GM19239 (cell line): ENCODE measurements around the gene CHTF18.

Source experiments
- DNase-seq: peaks from one replicate; pipeline ENCODE4 v3.0.0; 2011; ENCODE audit warnings: low spot score; ENCODE audit not compliant: insufficient read length
- FAIRE-seq: peaks from 2 replicates; lab custom pipeline; 2011; peaks lifted over from hg19 to GRCh38; lab: Jason Lieb, UNC

Gene CHTF18

DNA sequence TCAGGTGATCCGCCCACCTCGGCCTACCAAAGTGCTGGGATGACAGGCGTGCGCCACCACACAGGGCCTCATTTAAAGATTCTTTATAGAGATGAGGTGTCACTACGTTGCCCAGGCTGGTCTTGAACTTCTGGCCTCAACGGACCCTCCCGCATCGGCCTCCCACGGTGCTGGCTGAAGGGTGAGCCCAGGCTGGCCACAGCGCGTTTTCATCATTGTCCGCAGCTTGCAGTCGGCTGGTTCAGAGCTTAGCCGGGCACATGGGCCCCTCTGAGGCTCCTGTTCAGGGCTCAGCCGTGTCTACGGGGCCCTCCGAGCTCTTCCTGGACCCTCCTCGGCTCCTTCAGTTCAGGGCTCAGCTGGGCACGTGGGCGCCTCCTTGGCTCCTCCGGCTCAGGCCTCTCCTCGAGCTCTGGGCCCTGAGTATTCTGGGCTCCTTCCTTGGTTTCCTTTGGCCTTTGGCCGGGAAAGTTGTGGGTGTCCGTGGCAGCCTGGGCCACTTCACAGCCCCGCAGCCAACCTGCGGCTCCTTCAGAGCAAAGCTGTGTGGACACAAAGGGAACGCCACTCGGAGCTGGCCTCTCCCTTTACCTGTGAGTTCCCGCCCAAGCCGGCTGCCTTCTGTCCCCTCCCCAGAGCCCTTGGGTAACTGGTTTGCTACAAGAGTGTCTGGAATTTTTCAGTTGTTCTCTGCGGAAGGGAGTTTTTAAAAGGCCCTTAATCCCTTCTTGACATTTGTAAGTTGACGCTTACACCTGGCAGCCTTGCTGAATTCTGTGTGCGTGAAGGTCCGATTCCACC, 29.1 kb upstream of the CHTF18 start:
- no peak for FAIRE-seq

DNA sequence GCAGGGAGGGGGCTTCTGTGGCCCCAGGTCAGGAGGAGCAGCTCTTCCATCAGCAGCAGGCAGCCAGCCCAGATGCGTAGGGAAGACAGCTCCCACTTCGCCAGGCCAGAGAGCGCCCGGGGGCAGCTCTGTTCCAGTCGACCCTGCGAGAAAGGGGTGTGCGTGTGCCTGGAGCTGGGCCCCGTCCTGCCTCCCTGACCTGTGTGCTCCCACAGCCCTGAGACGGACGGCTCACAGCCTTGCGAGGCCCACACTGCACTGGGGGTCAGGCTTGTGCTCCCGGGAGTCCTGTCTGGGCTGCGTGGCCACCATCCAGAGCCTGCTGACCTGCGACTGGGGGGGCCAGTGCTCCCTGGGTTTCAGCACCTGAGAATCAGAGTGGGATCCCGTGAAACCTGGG, 28.4 kb upstream of the CHTF18 start:
- FAIRE-seq (no peak), DNase-seq (no peak)

More for the DNA sequence above, 29.1 kb upstream of the CHTF18 start:
- DNase-seq, result no peak

DNA sequence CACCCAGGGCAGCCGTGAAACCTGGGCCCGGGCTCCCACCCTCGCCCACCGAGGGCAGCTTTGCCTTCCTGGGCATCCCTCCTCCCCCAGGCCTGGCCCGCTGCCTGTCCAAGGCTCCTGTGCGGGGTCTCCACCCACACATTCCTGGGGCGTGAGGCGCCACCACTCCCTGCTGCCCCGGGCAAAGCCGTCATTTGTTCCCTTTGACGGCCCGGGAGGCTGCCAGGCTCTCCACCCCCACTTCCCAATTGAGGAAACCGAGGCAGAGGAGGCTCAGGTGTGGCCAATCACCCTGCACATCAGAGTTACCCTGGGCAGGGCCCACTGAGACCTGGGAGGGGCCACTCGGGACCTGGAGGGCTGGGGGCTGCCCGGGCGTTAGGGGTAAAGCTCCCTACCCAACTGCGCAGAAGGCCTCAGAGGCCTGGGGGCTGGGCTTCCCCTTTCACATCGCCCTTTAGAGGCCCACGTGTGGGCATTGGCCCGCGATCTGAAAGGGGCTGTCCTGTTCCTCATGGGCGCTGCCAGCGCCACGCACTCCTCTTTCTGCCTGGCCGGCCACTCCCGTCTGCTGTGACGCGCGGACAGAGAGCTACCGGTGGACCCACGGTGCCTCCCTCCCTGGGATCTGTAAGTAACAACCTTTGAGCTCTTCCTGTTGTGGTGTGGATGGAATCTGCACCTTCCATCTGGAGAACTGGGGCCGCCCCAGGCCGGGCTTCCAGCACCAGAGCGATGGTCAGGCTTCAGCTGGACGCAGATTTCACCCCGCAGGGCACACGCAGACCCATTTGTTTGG, 27.7 kb upstream of the CHTF18 start, which contains the start of gene MSLN:
Gene MSLN, plus strand, starts transcription at position 190 of the 799 bp plus-strand sequence. CDS start 1,947 bp downstream, outside the sequence.
- no peak for DNase-seq
- FAIRE-seq, result no peak

DNA sequence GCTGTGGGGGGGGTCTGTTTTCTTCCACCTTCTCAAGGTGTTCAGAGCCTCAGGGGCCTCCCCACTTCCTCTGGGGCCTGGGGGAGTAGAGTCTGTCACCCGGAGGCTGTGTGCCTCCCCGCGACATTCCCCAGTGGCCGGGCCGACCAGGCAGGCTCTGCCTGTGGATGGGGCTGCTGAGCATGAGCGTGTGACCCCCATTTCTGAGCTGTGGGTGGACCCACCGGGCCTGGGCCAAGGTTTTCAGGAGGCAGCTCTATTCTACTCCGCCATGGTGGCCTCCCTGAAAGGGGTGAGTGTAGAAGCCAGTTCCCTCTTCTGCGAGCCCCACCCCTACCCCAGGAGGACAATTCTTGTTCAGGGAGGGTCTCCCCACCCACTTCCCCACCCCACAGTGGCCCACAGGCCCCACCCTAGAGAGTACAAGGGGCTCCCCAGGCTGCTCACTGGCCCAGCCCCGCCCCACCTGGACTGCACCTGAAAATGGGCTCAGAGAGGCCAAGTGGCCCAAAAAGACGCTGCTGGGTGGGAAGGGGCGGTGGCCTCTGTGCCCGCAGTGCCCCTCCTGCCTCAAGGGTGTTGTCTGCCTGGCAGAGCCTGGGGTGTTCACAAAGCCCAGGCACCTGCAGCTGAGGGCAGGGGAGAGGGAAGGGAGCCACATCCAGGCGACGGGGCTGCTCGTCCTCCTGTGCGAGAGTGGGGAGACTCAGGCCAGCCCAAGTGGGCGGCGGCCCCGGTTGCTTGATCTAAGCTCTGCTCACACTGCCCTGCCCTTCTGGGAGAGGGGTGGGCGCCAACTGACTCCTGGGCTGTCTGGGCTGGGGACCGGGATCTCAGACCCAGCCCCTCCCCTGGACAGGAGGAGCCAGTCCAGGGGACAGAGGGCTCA, 26.6 kb upstream of the CHTF18 start:
- DNase-seq (no peak), FAIRE-seq (no peak)

DNA sequence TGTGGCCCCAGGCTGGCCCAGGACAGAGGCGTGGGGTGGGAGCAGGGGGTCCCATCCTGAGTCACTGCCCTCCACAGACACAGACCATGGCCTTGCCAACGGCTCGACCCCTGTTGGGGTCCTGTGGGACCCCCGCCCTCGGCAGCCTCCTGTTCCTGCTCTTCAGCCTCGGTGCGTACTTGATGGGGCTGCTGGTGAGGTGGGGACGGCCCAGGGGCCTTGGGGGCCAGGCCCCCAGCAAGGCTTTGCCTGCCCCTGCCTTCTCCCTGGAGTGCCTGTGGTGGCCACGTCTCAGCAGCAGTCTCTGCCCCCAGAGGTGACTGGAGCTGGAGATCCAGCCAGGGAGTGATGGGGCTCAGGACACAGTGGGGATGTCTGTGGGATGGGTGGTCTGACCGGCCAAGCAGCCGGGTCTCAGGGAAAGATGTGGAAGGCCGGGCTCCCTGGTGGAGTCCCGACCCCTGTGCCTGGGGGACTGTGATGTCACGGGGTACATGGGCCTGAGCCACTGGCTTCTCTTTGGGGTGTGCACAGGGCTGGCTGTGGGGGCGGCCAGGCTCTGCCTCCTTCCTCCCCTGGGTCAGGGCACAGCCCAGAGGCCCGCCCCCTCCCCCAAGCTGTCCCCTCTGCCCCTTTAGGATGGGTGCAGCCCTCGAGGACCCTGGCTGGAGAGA, 25.7 kb upstream of the CHTF18 start:
- DNase-seq (no peak), FAIRE-seq (no peak)

DNA sequence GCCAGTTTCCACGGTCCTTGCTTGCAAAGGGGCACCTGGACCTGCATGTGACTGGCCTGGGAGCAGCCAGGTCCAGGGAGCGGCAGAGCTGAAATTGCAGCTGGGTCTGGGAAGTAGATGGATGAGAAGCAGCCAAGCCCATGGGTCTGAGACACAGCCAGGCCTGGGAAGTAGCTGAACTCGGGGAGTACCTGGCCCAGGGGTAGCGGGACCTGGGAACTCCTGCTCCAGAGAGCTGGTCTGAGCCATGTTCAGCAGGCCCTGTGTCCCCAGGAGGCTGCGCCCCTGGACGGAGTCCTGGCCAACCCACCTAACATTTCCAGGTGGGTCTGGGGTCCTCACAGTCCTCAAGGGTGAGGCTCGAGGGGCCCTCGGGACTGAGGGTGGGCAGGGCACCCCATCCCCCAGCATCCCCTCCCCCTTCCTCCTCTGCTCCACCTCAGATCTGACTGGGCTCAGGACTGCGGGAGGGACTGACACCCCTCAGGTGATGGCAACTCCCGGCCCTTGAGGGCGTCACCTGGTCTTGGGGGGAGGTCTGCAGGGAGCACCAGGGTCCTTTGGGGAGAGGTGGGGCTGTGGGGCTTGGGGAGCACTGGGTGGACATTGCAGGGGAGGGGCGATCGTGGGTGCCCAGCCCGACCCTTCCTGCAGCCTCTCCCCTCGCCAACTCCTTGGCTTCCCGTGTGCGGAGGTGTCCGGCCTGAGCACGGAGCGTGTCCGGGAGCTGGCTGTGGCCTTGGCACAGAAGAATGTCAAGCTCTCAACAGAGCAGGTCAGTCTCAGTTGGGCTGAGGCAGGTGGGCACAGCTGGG, 24.8 kb upstream of the CHTF18 start:
- FAIRE-seq, result no peak
- DNase-seq, result no peak

DNA sequence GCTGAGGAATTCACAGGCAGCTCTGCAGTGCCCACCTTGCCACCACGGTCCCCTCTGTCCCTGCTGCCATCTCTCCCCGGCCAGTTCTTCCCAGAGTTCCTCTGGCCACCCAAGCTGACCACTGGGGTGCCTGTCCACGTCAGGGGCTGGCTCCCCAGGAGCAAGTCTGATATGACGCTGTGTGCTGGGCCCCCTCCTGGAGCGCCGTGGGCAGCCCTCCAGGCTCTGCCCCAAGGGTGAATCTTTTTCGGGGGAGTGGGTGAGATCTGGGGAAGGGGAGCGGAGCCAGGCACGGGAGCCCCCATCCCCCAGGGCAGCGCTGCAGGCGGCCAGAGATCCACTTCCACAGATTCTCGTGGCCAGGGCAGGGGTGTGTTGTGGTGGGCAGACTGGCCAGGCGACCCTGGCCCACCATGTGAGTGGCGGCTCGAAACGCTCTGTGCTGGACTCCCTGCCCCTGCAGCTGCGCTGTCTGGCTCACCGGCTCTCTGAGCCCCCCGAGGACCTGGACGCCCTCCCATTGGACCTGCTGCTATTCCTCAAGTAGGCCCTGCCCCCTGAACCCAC, 24.2 kb upstream of the CHTF18 start:
- no peak for FAIRE-seq
- no peak for DNase-seq

DNA sequence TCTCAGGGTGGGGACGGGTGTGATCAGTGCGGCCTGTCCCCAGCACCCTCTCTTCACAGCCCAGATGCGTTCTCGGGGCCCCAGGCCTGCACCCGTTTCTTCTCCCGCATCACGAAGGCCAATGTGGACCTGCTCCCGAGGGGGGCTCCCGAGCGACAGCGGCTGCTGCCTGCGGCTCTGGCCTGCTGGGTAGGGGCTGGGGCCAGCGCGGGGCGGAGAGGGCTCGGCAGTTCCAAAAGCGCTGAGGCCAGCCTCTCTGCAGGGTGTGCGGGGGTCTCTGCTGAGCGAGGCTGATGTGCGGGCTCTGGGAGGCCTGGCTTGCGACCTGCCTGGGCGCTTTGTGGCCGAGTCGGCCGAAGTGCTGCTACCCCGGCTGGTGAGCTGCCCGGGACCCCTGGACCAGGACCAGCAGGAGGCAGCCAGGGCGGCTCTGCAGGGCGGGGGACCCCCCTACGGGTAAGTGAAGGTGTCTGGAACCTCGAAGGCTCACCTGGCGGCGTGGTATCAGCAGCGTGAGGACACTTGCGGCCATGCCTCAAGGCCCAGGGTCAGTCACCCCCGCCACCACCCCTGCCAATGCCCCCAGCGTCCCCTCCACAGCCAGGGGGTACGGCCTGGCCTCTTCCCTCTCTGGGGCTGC, 23.5 kb upstream of the CHTF18 start:
- FAIRE-seq (no peak), DNase-seq (no peak)

DNA sequence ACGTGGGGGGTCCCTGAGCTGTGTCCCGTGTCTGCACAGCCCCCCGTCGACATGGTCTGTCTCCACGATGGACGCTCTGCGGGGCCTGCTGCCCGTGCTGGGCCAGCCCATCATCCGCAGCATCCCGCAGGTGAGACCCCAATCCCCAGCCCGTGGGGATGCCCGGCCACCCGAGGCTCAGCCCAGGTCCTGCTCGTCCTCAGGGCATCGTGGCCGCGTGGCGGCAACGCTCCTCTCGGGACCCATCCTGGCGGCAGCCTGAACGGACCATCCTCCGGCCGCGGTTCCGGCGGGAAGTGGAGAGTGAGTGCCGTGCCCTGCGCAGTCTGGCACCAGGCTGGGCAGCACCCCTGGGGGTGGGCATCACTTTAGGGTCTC, 22.9 kb upstream of the CHTF18 start:
- FAIRE-seq, result no peak
- DNase-seq, result no peak

DNA sequence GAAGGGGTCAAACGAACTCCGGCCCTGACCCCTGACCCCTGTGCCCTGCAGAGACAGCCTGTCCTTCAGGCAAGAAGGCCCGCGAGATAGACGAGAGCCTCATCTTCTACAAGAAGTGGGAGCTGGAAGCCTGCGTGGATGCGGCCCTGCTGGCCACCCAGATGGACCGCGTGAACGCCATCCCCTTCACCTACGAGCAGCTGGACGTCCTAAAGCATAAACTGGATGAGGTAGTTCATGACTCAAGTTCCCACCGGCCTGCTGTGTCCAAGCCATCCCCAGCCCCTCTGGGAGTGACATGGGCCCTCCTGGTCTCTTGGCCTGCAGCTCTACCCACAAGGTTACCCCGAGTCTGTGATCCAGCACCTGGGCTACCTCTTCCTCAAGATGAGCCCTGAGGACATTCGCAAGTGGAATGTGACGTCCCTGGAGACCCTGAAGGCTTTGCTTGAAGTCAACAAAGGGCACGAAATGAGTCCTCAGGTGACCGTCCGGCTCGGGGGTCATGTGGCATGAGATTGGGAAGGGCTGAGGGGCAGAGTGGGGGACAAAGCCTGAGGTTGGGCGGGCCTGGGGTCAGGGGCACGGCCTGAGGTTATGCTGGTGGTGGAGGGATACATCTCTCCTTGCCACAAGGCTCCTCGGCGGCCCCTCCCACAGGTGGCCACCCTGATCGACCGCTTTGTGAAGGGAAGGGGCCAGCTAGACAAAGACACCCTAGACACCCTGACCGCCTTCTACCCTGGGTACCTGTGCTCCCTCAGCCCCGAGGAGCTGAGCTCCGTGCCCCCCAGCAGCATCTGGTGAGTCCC, 22.2 kb upstream of the CHTF18 start:
- no peak for DNase-seq
- FAIRE-seq, result no peak

DNA sequence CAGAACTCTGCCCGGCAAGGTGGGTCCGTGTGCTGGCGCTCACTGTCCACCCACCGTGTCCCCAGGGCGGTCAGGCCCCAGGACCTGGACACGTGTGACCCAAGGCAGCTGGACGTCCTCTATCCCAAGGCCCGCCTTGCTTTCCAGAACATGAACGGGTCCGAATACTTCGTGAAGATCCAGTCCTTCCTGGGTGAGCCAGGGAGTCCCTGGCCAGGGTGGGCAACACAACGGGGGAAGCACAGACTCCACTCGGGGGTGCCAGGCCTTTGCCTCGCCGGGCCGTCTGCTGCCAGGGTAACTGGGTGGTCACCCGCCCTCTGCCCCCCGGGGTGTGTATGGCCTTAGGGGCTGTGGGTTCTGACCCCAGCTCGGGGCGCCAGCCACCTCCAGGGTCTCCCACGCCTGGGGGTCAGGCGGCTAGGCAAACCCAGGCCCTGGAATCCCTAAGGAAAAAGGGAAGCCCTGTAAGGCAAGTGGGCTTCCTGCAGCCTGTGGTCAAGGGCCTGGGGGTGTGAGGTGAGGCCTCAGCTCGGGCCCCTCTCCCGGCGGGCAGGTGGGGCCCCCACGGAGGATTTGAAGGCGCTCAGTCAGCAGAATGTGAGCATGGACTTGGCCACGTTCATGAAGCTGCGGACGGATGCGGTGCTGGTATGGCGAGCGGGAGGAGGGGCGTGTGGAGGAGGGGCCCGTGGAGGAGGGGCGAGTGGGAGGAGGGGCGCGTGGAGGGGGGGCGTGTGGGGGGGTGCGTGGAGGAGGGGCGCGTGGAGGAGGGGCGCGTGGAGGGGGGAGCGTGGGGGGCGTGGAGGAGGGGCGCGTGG, 21.4 kb upstream of the CHTF18 start:
- FAIRE-seq, result no peak
- no peak for DNase-seq

DNA sequence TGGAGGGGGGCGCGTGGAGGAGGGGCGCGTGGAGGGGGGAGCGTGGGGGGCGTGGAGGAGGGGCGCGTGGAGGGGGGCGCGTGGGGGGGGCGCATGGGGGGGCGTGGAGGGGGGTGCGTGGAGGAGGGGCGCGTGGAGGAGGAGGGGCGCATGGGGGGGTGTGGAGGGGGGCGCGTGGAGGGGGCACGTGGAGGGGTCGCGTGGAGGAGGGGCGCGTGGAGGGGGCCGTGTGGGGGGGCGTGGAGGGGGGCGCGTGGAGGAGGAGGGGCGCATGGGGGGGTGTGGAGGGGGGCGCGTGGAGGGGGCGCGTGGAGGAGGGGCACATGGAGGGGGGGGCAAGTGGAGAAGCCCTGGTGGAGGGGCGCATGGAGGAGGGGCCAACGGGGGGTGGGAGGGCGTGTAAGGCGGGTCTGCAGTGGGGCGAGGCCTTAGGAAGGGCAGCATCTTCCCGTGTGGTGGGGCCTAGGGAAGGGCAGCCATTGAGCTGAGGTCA, 20.6 kb upstream of the CHTF18 start:
- DNase-seq (no peak), FAIRE-seq (no peak)

DNA sequence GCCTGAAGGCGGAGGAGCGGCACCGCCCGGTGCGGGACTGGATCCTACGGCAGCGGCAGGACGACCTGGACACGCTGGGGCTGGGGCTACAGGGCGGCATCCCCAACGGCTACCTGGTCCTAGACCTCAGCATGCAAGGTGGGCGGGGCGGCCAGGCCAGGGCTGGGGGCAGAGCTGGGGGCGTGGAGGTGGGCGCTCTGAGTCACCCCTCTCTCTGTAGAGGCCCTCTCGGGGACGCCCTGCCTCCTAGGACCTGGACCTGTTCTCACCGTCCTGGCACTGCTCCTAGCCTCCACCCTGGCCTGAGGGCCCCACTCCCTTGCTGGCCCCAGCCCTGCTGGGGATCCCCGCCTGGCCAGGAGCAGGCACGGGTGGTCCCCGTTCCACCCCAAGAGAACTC, 20.0 kb upstream of the CHTF18 start:
- no peak for FAIRE-seq
- DNase-seq, result no peak

DNA sequence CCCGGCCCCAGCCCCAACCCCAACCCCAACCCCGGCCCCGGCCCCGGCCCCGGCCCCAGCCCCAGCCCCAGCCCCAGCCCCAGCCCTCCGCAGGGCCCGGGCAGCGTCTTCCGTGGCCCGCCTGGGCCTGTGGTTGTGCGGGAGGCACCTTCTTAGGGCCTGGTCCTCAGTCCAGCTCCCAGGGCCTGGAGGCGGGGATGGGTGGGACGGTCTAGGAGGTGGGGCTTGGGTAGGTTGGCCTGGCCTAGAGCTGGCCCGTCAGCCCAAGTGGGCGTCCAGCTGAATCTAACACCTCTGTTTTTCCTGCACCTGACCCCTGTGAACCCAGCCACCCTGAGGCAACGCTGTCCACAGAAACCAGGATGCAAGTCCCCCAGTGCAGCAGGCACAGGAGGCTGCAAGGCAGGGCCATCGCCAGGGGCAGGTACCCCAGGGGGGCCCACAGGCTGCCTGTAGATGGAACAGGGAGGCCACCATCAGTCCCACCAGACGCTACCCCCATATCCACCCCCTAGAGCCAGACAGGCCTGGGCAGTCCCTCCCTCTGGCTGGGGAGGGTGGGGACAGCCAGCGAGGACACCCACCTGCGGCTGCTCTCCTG, 19.1 kb upstream of the CHTF18 start:
- DNase-seq (no peak), FAIRE-seq (no peak)

DNA sequence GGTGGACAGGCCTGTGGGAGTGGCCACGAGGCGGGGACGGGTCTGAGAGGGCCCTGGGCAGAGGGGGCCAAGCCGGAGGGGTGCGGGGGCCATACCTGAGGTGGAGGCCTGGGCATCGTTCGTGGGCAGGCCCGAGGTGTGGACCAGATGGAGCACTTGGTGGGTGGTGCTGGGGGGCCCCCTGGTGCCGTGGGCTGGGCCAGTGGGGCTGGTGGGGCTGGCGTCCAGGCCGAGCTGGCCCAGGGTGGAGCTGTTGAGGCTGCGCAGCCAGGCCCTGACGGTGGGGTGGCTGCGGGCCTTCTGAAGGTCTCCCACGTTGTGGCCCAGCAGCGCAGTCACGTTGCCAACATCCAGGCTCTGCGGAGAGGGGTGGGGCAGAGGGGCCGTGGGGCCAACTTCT, 18.5 kb upstream of the CHTF18 start:
- FAIRE-seq, result no peak
- DNase-seq, result no peak

DNA sequence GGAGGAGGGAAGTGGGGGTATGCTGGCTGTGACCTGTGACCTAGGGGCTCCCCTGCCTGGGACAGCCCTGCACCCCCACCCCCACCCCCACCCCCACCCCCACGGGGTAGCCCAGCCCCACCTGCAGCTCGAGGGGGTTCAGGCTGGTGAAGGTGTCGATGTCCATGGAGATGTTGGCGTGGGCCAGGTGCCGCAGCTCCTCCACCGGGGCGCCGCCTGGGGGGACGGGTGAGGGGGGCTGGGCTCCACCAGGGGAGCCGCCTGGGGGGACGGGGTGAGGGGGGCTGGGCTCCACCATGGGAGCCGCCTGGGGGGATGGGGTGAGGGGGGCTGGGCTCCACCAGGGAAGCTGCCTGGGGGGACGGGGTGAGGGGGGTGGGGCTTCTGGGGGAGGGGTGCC, 18.0 kb upstream of the CHTF18 start:
- DNase-seq, result no peak
- no peak for FAIRE-seq
